ENCODE data around the gene IGFBP3. TPM values are rescaled to one million over a fixed set of nuclear protein-coding genes. Genes with fewer than 3 reads are reported as not detected.
A peak's percentile ranks its signal among the peaks of the same experiment; 100 is the strongest.

The IGFBP3 gene
- total RNA-seq, 1 experiment from 2014 or later: 237 TPM

GRCh38 chr7:45881759-45882464 is 39.2 kb downstream of the IGFBP3 start:
- POLR2A ChIA-PET (ENCODE audit: unreplicated experiment): interaction anchor here (0.6 kb wide), 1 partner anchor 709 kb away, joined by 10 read pairs; no protein-coding TSS in a partner anchor
- no peaks in the 10 kb centered on the region for H3K9me2 ChIP-seq (ENCODE audit: insufficient read depth)
- TF ChIP-seq EZH2 (IDR thresholded peaks at IDR 0.05; ENCODE audit: low read depth) (no peak), CTCF (conservative IDR thresholded peaks at IDR 0.05) (no peak)
- H3K27me3 ChIP-seq (ENCODE audit: insufficient read depth, low read depth): no peaks in the 10 kb centered on the region
- H3K4me1 ChIP-seq (replicated peaks; ENCODE audit: insufficient read depth): peaks cover 49% of the 10 kb centered on the region
- H3K36me3 ChIP-seq (ENCODE audit: low read depth): no peaks in the 10 kb centered on the region
- peaks cover 42% of the 10 kb centered on the region for H3F3A ChIP-seq (ENCODE audit: insufficient read depth, low read depth)
- CTCF ChIA-PET: no interaction called here
- H3K27ac ChIP-seq: peak overlapping the region; percentile 80
- H2AFZ ChIP-seq: no peak overlapping the region
- intact Hi-C loops (cut with micrococcal nuclease; ENCODE audit: unreplicated experiment): no loop called here
- peaks cover 25% of the 10 kb centered on the region for H3K9me3 ChIP-seq (ENCODE audit: insufficient read depth, low read depth)
- peak in 1 of 2 experiments; percentile 82 for DNase-seq
- no TSS peak for BruUV-seq (replicated peaks)
- peak overlapping the region; percentile 24 for H3K4me2 ChIP-seq
- peaks cover 4% of the 10 kb centered on the region for H3K79me2 ChIP-seq (ENCODE audit: low read depth)
- no peak overlapping the region for H3K4me3 ChIP-seq
- H4K20me1 ChIP-seq (ENCODE audit: insufficient read depth): no peaks in the 10 kb centered on the region

- intact Hi-C loops (cut with micrococcal nuclease; ENCODE audit: unreplicated experiment): no loop called here
- CTCF ChIA-PET: no interaction called here
- peak overlapping the region; percentile 24 for H3K4me2 ChIP-seq
- peaks cover 43% of the 10 kb centered on the region for H3K4me1 ChIP-seq (replicated peaks; ENCODE audit: insufficient read depth)
- H3K36me3 ChIP-seq (ENCODE audit: low read depth): no peaks in the 10 kb centered on the region
- H2AFZ ChIP-seq: no peak overlapping the region
- no peaks in the 10 kb centered on the region; the same call in 1 of the 2 replicates for H3K79me2 ChIP-seq (ENCODE audit: low read depth)
- no peaks in the 10 kb centered on the region for H3K9me2 ChIP-seq (ENCODE audit: insufficient read depth)
- no peaks in the 10 kb centered on the region for H3K27me3 ChIP-seq (ENCODE audit: insufficient read depth, low read depth)
- DNase-seq: peak in 1 of 2 experiments; percentile 29
- H3K4me3 ChIP-seq: no peak overlapping the region
- no TSS peak for BruUV-seq (replicated peaks)
- peaks cover 25% of the 10 kb centered on the region for H3K9me3 ChIP-seq (ENCODE audit: insufficient read depth, low read depth)
- POLR2A ChIA-PET (ENCODE audit: unreplicated experiment): interaction anchor here (0.6 kb wide), 1 partner anchor 25 kb away, joined by 6 read pairs; no protein-coding TSS in a partner anchor
- H3K27ac ChIP-seq: peak overlapping the region; percentile 80
- peaks cover 36% of the 10 kb centered on the region for H3F3A ChIP-seq (ENCODE audit: insufficient read depth, low read depth)
- H4K20me1 ChIP-seq (ENCODE audit: insufficient read depth): no peaks in the 10 kb centered on the region
- TF ChIP-seq CTCF (conservative IDR thresholded peaks at IDR 0.05): no peak
- TF ChIP-seq EZH2 (IDR thresholded peaks at IDR 0.05; ENCODE audit: low read depth): no peak
These were observed 39.8 kb downstream of the IGFBP3 start for GRCh38 chr7:45881280-45881758.

- peak in 1 of 2 experiments; percentile 25 for DNase-seq
- Histone ChIP-seq H3K27me3 (ENCODE audit: insufficient read depth, low read depth) (no peaks in the 10 kb centered on the region), H2AFZ (no peak overlapping the region), H3K9me2 (ENCODE audit: insufficient read depth) (no peaks in the 10 kb centered on the region), H3K27ac (no peak overlapping the region), H3K4me1 (replicated peaks; ENCODE audit: insufficient read depth) (peaks cover 40% of the 10 kb centered on the region), H3K36me3 (ENCODE audit: low read depth) (no peaks in the 10 kb centered on the region), H4K20me1 (ENCODE audit: insufficient read depth) (no peaks in the 10 kb centered on the region), H3K79me2 (ENCODE audit: low read depth) (no peaks in the 10 kb centered on the region), H3K9me3 (ENCODE audit: insufficient read depth, low read depth) (peaks cover 25% of the 10 kb centered on the region), H3F3A (ENCODE audit: insufficient read depth, low read depth) (peaks cover 31% of the 10 kb centered on the region), H3K4me3 (no peak overlapping the region), H3K4me2 (no peak overlapping the region)
- TF ChIP-seq EZH2 (IDR thresholded peaks at IDR 0.05; ENCODE audit: low read depth): no peak
- no peak for TF ChIP-seq CTCF (conservative IDR thresholded peaks at IDR 0.05)
- no TSS peak for BruUV-seq (replicated peaks)
- intact Hi-C loops (cut with micrococcal nuclease; ENCODE audit: unreplicated experiment): no loop called here
- ChIA-PET POLR2A (ENCODE audit: unreplicated experiment) (no interaction called here), CTCF (no interaction called here)
These were observed 40.6 kb downstream of the IGFBP3 start for GRCh38 chr7:45880433-45880860.
